HFFc6 (cell line): ENCODE data around the gene CAV1. TPM values are rescaled to one million over a fixed set of nuclear protein-coding genes. Genes with fewer than 3 reads are reported as not detected.

ENCODE experiments used
- DNase-seq: peaks from one replicate; pipeline ENCODE4 v3.0.0-alpha.2; 2018
- H3K27ac Mint-ChIP-seq: 2 replicates; pipeline ENCODE4 v1.8.0; 2020; ENCODE audit warnings: mild to moderate bottlenecking, mixed read lengths
- H3K27me3 Mint-ChIP-seq: 2 replicates; pipeline ENCODE4 v1.8.0; 2021; ENCODE audit warnings: mild to moderate bottlenecking, moderate library complexity, mixed read lengths; ENCODE audit not compliant: insufficient read depth
- H3K36me3 Mint-ChIP-seq: 2 replicates; pipeline ENCODE4 v1.8.0; 2021; ENCODE audit warnings: low read depth, mixed read lengths
- H3K4me1 Mint-ChIP-seq: 2 replicates; pipeline ENCODE4 v1.8.0; 2020; ENCODE audit warnings: low read depth, mixed read lengths
- H3K4me3 Mint-ChIP-seq: 2 replicates; pipeline ENCODE4 v1.8.0; 2020; ENCODE audit warnings: mild to moderate bottlenecking, moderate library complexity, mixed read lengths
- H3K9me3 Mint-ChIP-seq: 2 replicates; pipeline ENCODE4 v1.8.0; 2020; ENCODE audit warnings: mild to moderate bottlenecking, mixed read lengths
- CTCF ChIP-seq: fragments of 200-600 bp; sonication (generic); IDR thresholded peaks from 2 replicates; pipeline ENCODE4 v1.5.0; 2021; ENCODE audit warnings: antibody characterized with exemption, mild to moderate bottlenecking
- total RNA-seq, 6 experiments: library from RNA; stranded (reverse); fragmentation: NEBNext Ultra II Directional; extraction: Animal tissue kit (Norgen Biotek cat#: 25700); gene quantifications; 2 replicates in 1 of 6; 3 replicates in 5 of 6; pipeline ENCODE4 v1.2.3, GENCODE V29; 2021

CAV1 gene
- total RNA-seq, 6 experiments from 2014 or later: 938 to 1,171 (median 1,076) TPM

DNA sequence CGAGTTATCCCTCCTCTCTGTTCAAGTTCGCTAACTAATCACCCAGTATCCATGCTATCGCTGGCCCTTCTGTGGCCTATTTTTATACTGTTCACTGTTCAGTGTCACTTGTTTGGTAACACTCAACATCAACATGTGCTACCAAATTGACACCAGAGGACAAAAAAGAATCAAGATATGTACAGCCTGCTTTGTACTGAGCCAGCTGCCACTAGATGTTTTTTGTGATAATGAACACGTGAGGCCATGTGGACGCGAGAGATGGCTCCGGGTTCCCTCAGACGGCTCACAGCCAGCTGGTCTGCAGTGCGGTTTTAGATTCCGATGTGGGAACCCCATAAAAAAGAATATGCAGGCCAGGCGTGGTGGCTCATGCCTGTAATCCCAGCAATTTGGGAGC lies 21.2 kb downstream of the CAV1 start:
- Mint-ChIP-seq H3K4me1 (peaks cover 93% of the 10 kb centered on the region), H3K27me3 (peaks cover 8% of the 10 kb centered on the region), H3K27ac (peak overlapping the region; percentile 80), H3K36me3 (peaks cover 76% of the 10 kb centered on the region), H3K4me3 (peak overlapping the region; percentile 53; the same call in 1 of the 2 replicates), H3K9me3 (no peaks in the 10 kb centered on the region)
- TF ChIP-seq CTCF: no peak
- peak; percentile 89 for DNase-seq

DNA sequence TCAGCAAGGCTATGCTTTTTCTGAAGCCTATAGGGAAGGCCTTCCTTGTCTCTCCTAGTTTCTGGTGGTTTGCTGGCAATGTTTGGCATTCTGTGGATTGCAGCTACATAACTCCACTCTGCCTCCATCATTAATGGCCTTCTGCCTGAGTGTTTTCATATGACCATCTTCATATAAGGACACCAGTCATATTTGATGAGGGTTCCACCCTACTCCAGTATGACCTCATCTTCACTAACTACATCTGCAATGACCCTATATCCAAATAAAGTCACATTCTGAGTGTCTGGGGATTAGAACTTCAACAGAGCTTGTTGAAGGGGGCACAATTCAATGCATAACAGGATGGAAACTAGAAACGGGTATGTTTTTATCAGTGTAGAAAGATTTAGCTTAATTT lies 22.1 kb downstream of the CAV1 start:
- peaks cover 90% of the 10 kb centered on the region for H3K4me1 Mint-ChIP-seq
- peak overlapping the region; percentile 80 for H3K27ac Mint-ChIP-seq
- DNase-seq: no peak
- H3K27me3 Mint-ChIP-seq: peaks cover 8% of the 10 kb centered on the region
- no peaks in the 10 kb centered on the region for H3K9me3 Mint-ChIP-seq
- H3K4me3 Mint-ChIP-seq: peak overlapping the region; percentile 53
- peaks cover 76% of the 10 kb centered on the region for H3K36me3 Mint-ChIP-seq
- TF ChIP-seq CTCF: no peak

GRCh38 chr7:116547347-116547746 lies 22.5 kb downstream of the CAV1 start:
- Mint-ChIP-seq H3K27ac (peak overlapping the region; percentile 80), H3K4me3 (peak overlapping the region; percentile 53), H3K4me1 (peaks cover 90% of the 10 kb centered on the region), H3K36me3 (peaks cover 79% of the 10 kb centered on the region), H3K9me3 (no peaks in the 10 kb centered on the region), H3K27me3 (peaks cover 8% of the 10 kb centered on the region)
- peak; percentile 94 for DNase-seq
- no peak for TF ChIP-seq CTCF

- H3K9me3 Mint-ChIP-seq: no peaks in the 10 kb centered on the region
- peak overlapping the region; percentile 80 for H3K27ac Mint-ChIP-seq
- H3K36me3 Mint-ChIP-seq: peaks cover 82% of the 10 kb centered on the region
- H3K27me3 Mint-ChIP-seq: peaks cover 9% of the 10 kb centered on the region
- no peak overlapping the region for H3K4me3 Mint-ChIP-seq
- H3K4me1 Mint-ChIP-seq: peaks cover 90% of the 10 kb centered on the region
- no peak for TF ChIP-seq CTCF
- no peak for DNase-seq
These were observed 23.7 kb downstream of the CAV1 start for GRCh38 chr7:116548506-116548905.

- H3K36me3 Mint-ChIP-seq: peaks cover 82% of the 10 kb centered on the region
- DNase-seq: no peak
- no peaks in the 10 kb centered on the region for H3K9me3 Mint-ChIP-seq
- peaks cover 10% of the 10 kb centered on the region for H3K27me3 Mint-ChIP-seq
- H3K4me3 Mint-ChIP-seq: no peak overlapping the region
- no peak for TF ChIP-seq CTCF
- H3K27ac Mint-ChIP-seq: no peak overlapping the region; the same call in 1 of the 2 replicates
- peaks cover 90% of the 10 kb centered on the region for H3K4me1 Mint-ChIP-seq
These were observed 24.5 kb downstream of the CAV1 start for GRCh38 chr7:116549370-116549769.

GRCh38 chr7:116551692-116552091 lies 26.9 kb downstream of the CAV1 start:
- DNase-seq: no peak
- no peak for TF ChIP-seq CTCF
- H3K27ac Mint-ChIP-seq: 0 out of 2 replicates have a peak overlapping the region, but pooled peaks have one; percentile 36
- H3K36me3 Mint-ChIP-seq: peaks cover 76% of the 10 kb centered on the region
- H3K4me1 Mint-ChIP-seq: peaks cover 90% of the 10 kb centered on the region
- no peak overlapping the region for H3K4me3 Mint-ChIP-seq
- H3K27me3 Mint-ChIP-seq: peaks cover 10% of the 10 kb centered on the region
- no peaks in the 10 kb centered on the region for H3K9me3 Mint-ChIP-seq
